Measurements from ENCODE around the gene AHDC1.
"Not testable (repeated sequence)": the region's sequence is repeated elsewhere in the genome, so short reads cannot be mapped to it uniquely, and the experiment has no call there.

AHDC1 gene

DNA sequence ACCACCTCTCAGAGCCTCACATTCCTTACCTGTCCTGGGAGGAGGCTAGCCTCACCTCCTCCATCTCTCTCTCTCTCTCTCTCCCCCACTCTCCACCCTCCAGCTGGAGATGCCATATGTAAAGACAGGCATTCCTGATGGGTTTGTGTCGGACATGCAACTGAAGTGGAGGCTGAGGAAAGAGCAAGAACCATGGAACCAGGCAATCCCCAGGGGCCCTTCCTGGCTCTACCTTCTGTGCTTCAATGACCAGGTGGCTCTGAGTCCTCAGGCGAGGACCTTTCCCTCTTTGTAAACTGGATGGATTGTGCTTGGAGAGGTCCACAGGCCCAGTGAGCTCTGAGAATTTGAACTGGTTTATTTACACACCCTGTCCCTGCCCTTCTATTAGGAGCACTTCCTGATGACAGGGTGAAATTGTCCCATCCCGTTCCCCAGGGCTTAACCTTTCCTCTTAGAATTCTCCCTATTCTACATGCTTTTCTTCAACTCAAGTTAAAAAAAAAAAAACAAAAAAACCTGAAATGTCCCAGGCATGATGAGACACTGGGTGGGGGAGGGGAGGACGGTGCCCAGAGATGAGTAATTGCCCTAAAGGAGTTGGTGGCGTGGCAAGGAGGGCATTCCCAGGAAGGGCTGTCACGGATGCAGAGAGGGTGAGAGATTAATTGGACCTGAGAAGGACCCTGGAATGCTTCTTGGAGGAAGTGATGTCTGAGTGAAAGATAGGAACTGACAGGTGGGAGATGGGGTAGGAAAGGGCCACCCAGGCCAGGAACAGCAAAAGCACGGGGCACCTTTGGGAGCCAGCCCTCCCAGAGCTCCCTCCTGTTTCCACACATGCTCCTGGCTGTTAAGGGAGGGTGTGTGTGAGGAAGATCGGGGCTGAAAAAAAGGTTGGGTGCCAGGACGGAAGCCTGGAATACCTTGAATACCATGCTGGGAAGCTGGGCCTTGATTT is 63.8 kb downstream of the AHDC1 start:
- ChIA-PET CTCF (interaction anchor here (0.9 to 17.6 kb wide), 5 partner anchors 14 to 239 kb away, joined by 4 to 220 read pairs (median 5); partner anchors contain the start of gene AHDC1), POLR2A (no interaction called here)
- DNase-seq (ENCODE audit: low read depth, low spot score), result no peak
- H3K4me3 ChIP-seq (ENCODE audit: low read depth, low read length), result no peak overlapping the region
- no peak for TF ChIP-seq CTCF (IDR thresholded peaks at IDR 0.05; ENCODE audit: insufficient read depth, low read length, missing control alignments)

GRCh38 chr1:27538793-27539192 is 65.2 kb downstream of the AHDC1 start:
- CTCF ChIA-PET, result interaction anchor here (0.9 to 17.6 kb wide), 5 partner anchors 16 to 123 kb away, joined by 4 to 220 read pairs (median 5); partner anchors contain the start of gene AHDC1
- no peak overlapping the region for H3K4me3 ChIP-seq (ENCODE audit: low read depth, low read length)
- no peak for DNase-seq (ENCODE audit: low read depth, low spot score)
- TF ChIP-seq CTCF (IDR thresholded peaks at IDR 0.05; ENCODE audit: insufficient read depth, low read length, missing control alignments), result no peak
- POLR2A ChIA-PET, result interaction anchor here (0.6 to 1.0 kb wide), 2 partner anchors 16 to 18 kb away, joined by 3 read pairs; no protein-coding TSS in a partner anchor

DNA sequence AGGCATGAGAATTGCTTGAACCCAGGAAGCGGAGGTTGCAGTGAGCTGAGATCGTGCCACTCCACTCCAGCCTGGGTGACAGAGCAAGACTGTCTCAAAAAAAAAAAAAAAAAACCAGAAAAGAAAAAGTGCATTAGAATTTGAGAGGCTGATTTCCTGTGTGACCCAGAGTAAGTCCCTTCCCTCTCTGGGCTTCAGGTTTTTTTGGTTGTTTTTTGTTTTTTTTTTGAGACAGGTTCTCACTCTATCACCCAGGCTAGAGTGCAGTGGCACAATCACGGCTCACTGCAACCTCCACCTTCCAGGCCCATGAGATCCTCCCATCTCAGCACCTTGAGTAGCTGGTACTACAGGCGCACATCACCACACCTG is 65.7 kb downstream of the AHDC1 start:
- not testable (repeated sequence) for DNase-seq (ENCODE audit: low read depth, low spot score); H3K4me3 ChIP-seq (ENCODE audit: low read depth, low read length)
- CTCF ChIA-PET, result interaction anchor here (0.9 to 17.6 kb wide), 4 partner anchors 16 to 122 kb away, joined by 5 to 220 read pairs (median 6); no protein-coding TSS in a partner anchor
- POLR2A ChIA-PET, result interaction anchor here (1.0 to 1.2 kb wide), 2 partner anchors 18 to 37 kb away, joined by 3 to 6 read pairs; no protein-coding TSS in a partner anchor

- CTCF ChIA-PET, result interaction anchor here (1.3 to 17.6 kb wide), 2 partner anchors 18 to 70 kb away, joined by 3 to 220 read pairs; no protein-coding TSS in a partner anchor
- no peak for DNase-seq (ENCODE audit: low read depth, low spot score)
- no peak overlapping the region; the same call in 1 of the 2 replicates for H3K4me3 ChIP-seq (ENCODE audit: low read depth, low read length)
- no peak for TF ChIP-seq CTCF (IDR thresholded peaks at IDR 0.05; ENCODE audit: insufficient read depth, low read length, missing control alignments)
- POLR2A ChIA-PET, result interaction anchor here (1.1 to 1.2 kb wide), 2 partner anchors 11 to 14 kb away, joined by 3 to 4 read pairs; no protein-coding TSS in a partner anchor
Measured at GRCh38 chr1:27536767-27537166, 67.2 kb downstream of the AHDC1 start.

GRCh38 chr1:27536010-27536757 is 67.8 kb downstream of the AHDC1 start:
- no peak overlapping the region for H3K4me3 ChIP-seq (ENCODE audit: low read depth, low read length)
- POLR2A ChIA-PET, result interaction anchor here (1.2 kb wide), 1 partner anchor 11 kb away, joined by 4 read pairs; no protein-coding TSS in a partner anchor
- CTCF ChIA-PET, result interaction anchor here (1.0 to 17.6 kb wide), 3 partner anchors 18 to 71 kb away, joined by 3 to 220 read pairs (median 4); no protein-coding TSS in a partner anchor
- TF ChIP-seq CTCF (IDR thresholded peaks at IDR 0.05; ENCODE audit: insufficient read depth, low read length, missing control alignments), result no peak
- no peak for DNase-seq (ENCODE audit: low read depth, low spot score)

GRCh38 chr1:27535386-27535785 is 68.6 kb downstream of the AHDC1 start:
- CTCF ChIA-PET, result interaction anchor here (1.0 to 17.6 kb wide), 2 partner anchors 19 to 71 kb away, joined by 4 to 220 read pairs; no protein-coding TSS in a partner anchor
- POLR2A ChIA-PET, result no interaction called here
- DNase-seq (ENCODE audit: low read depth, low spot score), result no peak
- no peak overlapping the region for H3K4me3 ChIP-seq (ENCODE audit: low read depth, low read length)
- no peak for TF ChIP-seq CTCF (IDR thresholded peaks at IDR 0.05; ENCODE audit: insufficient read depth, low read length, missing control alignments)
